ENCODE data around the gene SOWAHC.

Gene SOWAHC

GRCh38 chr2:109601783-109602182 is 12.4 kb upstream of the SOWAHC start:
- Histone ChIP-seq H3K4me3 (ENCODE audit: low read length in 2 of 2) (no peak overlapping the region), H3K36me3 (ENCODE audit: control insufficient read depth in 2 of 2, insufficient read depth in 2 of 2, low read length in 2 of 2) (no peaks in the 10 kb centered on the region), H3K9ac (ENCODE audit: low read length in 2 of 2) (no peak overlapping the region), H3K9me3 (ENCODE audit: control insufficient read depth in 2 of 2, low read length in 2 of 2) (no peaks in the 10 kb centered on the region), H3K27me3 (ENCODE audit: control insufficient read depth in 1 of 2, insufficient read depth in 2 of 2, low read length in 2 of 2) (no peaks in the 10 kb centered on the region), H3K4me1 (ENCODE audit: control insufficient read depth, insufficient read depth, low read length) (peaks cover 4% of the 10 kb centered on the region), H3K27ac (ENCODE audit: low read length) (no peak overlapping the region)

GRCh38 chr2:109602617-109603188 is 11.5 kb upstream of the SOWAHC start:
- peaks cover 4% of the 10 kb centered on the region for H3K4me1 ChIP-seq (ENCODE audit: control insufficient read depth, insufficient read depth, low read length)
- no peak overlapping the region for H3K27ac ChIP-seq (ENCODE audit: low read length)
- H3K4me3 ChIP-seq (ENCODE audit: low read length in 2 of 2), result no peak overlapping the region
- no peaks in the 10 kb centered on the region for H3K27me3 ChIP-seq (ENCODE audit: control insufficient read depth in 1 of 2, insufficient read depth in 2 of 2, low read length in 2 of 2)
- no peaks in the 10 kb centered on the region for H3K9me3 ChIP-seq (ENCODE audit: control insufficient read depth in 2 of 2, low read length in 2 of 2)
- no peaks in the 10 kb centered on the region for H3K36me3 ChIP-seq (ENCODE audit: control insufficient read depth in 2 of 2, insufficient read depth in 2 of 2, low read length in 2 of 2)
- H3K9ac ChIP-seq (ENCODE audit: low read length in 2 of 2), result no peak overlapping the region

DNA sequence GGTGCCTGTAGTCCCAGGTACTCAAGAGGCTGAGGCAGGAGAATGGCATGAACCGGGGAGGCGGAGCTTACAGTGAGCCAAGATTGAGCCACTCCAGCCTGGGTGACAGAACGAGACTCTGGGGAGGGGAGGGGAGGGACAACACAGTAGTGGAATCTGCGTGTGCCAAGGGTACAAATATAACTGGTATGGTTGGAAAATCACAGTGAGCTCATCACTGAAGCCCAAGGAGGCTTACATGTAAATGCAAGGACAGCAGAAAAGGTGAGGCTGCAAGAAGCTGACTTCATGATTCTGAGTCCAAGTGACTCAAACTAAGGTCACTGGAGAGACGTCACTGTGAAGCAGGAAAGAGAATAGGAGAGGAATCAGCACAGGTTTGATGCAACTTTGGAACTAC is 9.6 kb upstream of the SOWAHC start:
- H3K4me1 ChIP-seq (ENCODE audit: control insufficient read depth, insufficient read depth, low read length), result peaks cover 4% of the 10 kb centered on the region
- no peaks in the 10 kb centered on the region for H3K27me3 ChIP-seq (ENCODE audit: control insufficient read depth in 1 of 2, insufficient read depth in 2 of 2, low read length in 2 of 2)
- no peaks in the 10 kb centered on the region for H3K9me3 ChIP-seq (ENCODE audit: control insufficient read depth in 2 of 2, low read length in 2 of 2)
- H3K4me3 ChIP-seq (ENCODE audit: low read length in 2 of 2), result no peak overlapping the region
- no peak overlapping the region for H3K9ac ChIP-seq (ENCODE audit: low read length in 2 of 2)
- H3K27ac ChIP-seq (ENCODE audit: low read length), result no peak overlapping the region
- no peaks in the 10 kb centered on the region for H3K36me3 ChIP-seq (ENCODE audit: control insufficient read depth in 2 of 2, insufficient read depth in 2 of 2, low read length in 2 of 2)

DNA sequence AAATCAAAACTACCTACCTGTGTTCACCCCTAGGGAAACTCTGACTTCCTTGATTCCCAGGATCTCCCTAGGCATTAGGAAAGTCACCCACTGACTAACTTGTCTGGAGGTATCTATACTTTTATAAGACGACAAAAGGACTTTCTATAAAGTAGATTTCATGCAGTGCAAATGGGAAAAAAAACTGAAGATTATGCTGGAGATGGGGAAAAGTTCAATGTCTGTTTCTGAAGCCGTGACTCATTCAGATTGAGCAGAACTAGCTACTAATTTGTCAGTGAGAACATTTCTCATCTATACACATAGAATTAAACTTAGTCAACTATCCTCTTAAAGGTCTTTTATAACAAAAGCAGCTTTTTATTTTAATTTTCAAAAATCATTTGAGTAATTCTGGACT is 6.4 kb upstream of the SOWAHC start:
- Histone ChIP-seq H3K4me1 (ENCODE audit: control insufficient read depth, insufficient read depth, low read length) (peaks cover 13% of the 10 kb centered on the region), H3K9ac (ENCODE audit: low read length in 2 of 2) (no peak overlapping the region), H3K36me3 (ENCODE audit: control insufficient read depth in 2 of 2, insufficient read depth in 2 of 2, low read length in 2 of 2) (no peaks in the 10 kb centered on the region), H3K27ac (ENCODE audit: low read length) (no peak overlapping the region), H3K27me3 (ENCODE audit: control insufficient read depth in 1 of 2, insufficient read depth in 2 of 2, low read length in 2 of 2) (no peaks in the 10 kb centered on the region), H3K4me3 (ENCODE audit: low read length in 2 of 2) (no peak overlapping the region), H3K9me3 (ENCODE audit: control insufficient read depth in 2 of 2, low read length in 2 of 2) (no peaks in the 10 kb centered on the region)

GRCh38 chr2:109609352-109610024 is 4.7 kb upstream of the SOWAHC start:
- peaks cover 16% of the 10 kb centered on the region for H3K4me1 ChIP-seq (ENCODE audit: control insufficient read depth, insufficient read depth, low read length)

GRCh38 chr2:109611467-109612095 is 2.6 kb upstream of the SOWAHC start:
- Histone ChIP-seq H3K27ac (ENCODE audit: low read length) (peak overlapping the region; percentile 12), H3K4me1 (ENCODE audit: control insufficient read depth, insufficient read depth, low read length) (peaks cover 24% of the 10 kb centered on the region), H3K9ac (ENCODE audit: low read length in 2 of 2) (no peak overlapping the region), H3K27me3 (ENCODE audit: control insufficient read depth in 1 of 2, insufficient read depth in 2 of 2, low read length in 2 of 2) (no peaks in the 10 kb centered on the region), H3K36me3 (ENCODE audit: control insufficient read depth in 2 of 2, insufficient read depth in 2 of 2, low read length in 2 of 2) (no peaks in the 10 kb centered on the region), H3K4me3 (ENCODE audit: low read length in 2 of 2) (peak overlapping the region; percentile 56 to 87), H3K9me3 (ENCODE audit: control insufficient read depth in 2 of 2, low read length in 2 of 2) (no peaks in the 10 kb centered on the region)

More at GRCh38 chr2:109609352-109610024, 4.7 kb upstream of the SOWAHC start:
- Histone ChIP-seq H3K9ac (ENCODE audit: low read length in 2 of 2) (no peak overlapping the region), H3K4me3 (ENCODE audit: low read length in 2 of 2) (no peak overlapping the region), H3K27ac (ENCODE audit: low read length) (no peak overlapping the region), H3K27me3 (ENCODE audit: control insufficient read depth in 1 of 2, insufficient read depth in 2 of 2, low read length in 2 of 2) (no peaks in the 10 kb centered on the region), H3K36me3 (ENCODE audit: control insufficient read depth in 2 of 2, insufficient read depth in 2 of 2, low read length in 2 of 2) (no peaks in the 10 kb centered on the region), H3K9me3 (ENCODE audit: control insufficient read depth in 2 of 2, low read length in 2 of 2) (no peaks in the 10 kb centered on the region)

GRCh38 chr2:109613081-109613921 is 863 bp upstream of the SOWAHC start:
- H3K9me3 ChIP-seq (ENCODE audit: control insufficient read depth in 2 of 2, low read length in 2 of 2), result no peaks in the 10 kb centered on the region
- H3K9ac ChIP-seq (ENCODE audit: low read length in 2 of 2), result peak overlapping the region; percentile 78 to 93
- H3K36me3 ChIP-seq (ENCODE audit: control insufficient read depth in 2 of 2, insufficient read depth in 2 of 2, low read length in 2 of 2), result no peaks in the 10 kb centered on the region
- no peaks in the 10 kb centered on the region for H3K27me3 ChIP-seq (ENCODE audit: control insufficient read depth in 1 of 2, insufficient read depth in 2 of 2, low read length in 2 of 2)
- H3K27ac ChIP-seq (ENCODE audit: low read length), result peak overlapping the region; percentile 93
- peak overlapping the region; percentile 56 to 87 for H3K4me3 ChIP-seq (ENCODE audit: low read length in 2 of 2)
- peaks cover 24% of the 10 kb centered on the region for H3K4me1 ChIP-seq (ENCODE audit: control insufficient read depth, insufficient read depth, low read length)

- Histone ChIP-seq H3K36me3 (ENCODE audit: control insufficient read depth in 2 of 2, insufficient read depth in 2 of 2, low read length in 2 of 2) (no peaks in the 10 kb centered on the region), H3K4me1 (ENCODE audit: control insufficient read depth, insufficient read depth, low read length) (peaks cover 24% of the 10 kb centered on the region), H3K27me3 (ENCODE audit: control insufficient read depth in 1 of 2, insufficient read depth in 2 of 2, low read length in 2 of 2) (no peaks in the 10 kb centered on the region), H3K4me3 (ENCODE audit: low read length in 2 of 2) (peak overlapping the region; percentile 70 to 87), H3K27ac (ENCODE audit: low read length) (peak overlapping the region; percentile 93), H3K9ac (ENCODE audit: low read length in 2 of 2) (peak overlapping the region; percentile 58 to 69), H3K9me3 (ENCODE audit: control insufficient read depth in 2 of 2, low read length in 2 of 2) (no peaks in the 10 kb centered on the region)
Measured at GRCh38 chr2:109614715-109615636, 812 bp downstream of the SOWAHC start.

DNA sequence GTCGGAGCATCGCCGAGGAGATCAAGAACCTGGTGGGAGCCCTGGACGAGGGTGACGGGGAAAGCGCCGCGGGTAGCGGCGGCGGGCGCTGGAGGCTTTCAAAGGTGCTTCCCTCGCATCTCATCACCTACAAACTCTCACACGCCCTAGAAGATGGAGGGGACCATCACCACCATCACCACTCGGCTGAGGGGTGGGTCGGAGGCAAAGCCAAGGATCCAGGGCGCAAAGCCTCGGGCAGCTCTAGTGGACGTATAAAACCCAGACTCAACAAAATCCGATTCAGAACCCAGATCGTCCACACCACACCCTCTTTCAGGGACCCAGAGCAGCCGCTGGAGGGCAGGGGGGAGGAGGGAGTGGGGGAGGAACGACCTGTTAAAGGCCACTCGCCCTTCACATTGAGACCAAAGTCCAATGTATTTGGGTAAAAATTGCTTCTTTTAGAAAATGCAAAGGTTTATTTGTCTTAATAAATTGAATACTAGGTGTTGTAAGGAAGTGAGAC is 1.5 kb downstream of the SOWAHC start:
- H3K4me1 ChIP-seq (ENCODE audit: control insufficient read depth, insufficient read depth, low read length), result peaks cover 24% of the 10 kb centered on the region
- H3K9ac ChIP-seq (ENCODE audit: low read length in 2 of 2), result no peak overlapping the region
- peak overlapping the region; percentile 70 to 87 for H3K4me3 ChIP-seq (ENCODE audit: low read length in 2 of 2)
- H3K27me3 ChIP-seq (ENCODE audit: control insufficient read depth in 1 of 2, insufficient read depth in 2 of 2, low read length in 2 of 2), result no peaks in the 10 kb centered on the region
- H3K27ac ChIP-seq (ENCODE audit: low read length), result no peak overlapping the region
- H3K36me3 ChIP-seq (ENCODE audit: control insufficient read depth in 2 of 2, insufficient read depth in 2 of 2, low read length in 2 of 2), result no peaks in the 10 kb centered on the region
- no peaks in the 10 kb centered on the region for H3K9me3 ChIP-seq (ENCODE audit: control insufficient read depth in 2 of 2, low read length in 2 of 2)

- no peaks in the 10 kb centered on the region for H3K27me3 ChIP-seq (ENCODE audit: control insufficient read depth in 1 of 2, insufficient read depth in 2 of 2, low read length in 2 of 2)
- peaks cover 24% of the 10 kb centered on the region for H3K4me1 ChIP-seq (ENCODE audit: control insufficient read depth, insufficient read depth, low read length)
Measured at GRCh38 chr2:109616184-109616583, 2.0 kb downstream of the SOWAHC start.

More at GRCh38 chr2:109616184-109616583, 2.0 kb downstream of the SOWAHC start:
- Histone ChIP-seq H3K4me3 (ENCODE audit: low read length in 2 of 2) (peak overlapping the region; percentile 70 to 87), H3K36me3 (ENCODE audit: control insufficient read depth in 2 of 2, insufficient read depth in 2 of 2, low read length in 2 of 2) (no peaks in the 10 kb centered on the region), H3K27ac (ENCODE audit: low read length) (no peak overlapping the region), H3K9ac (ENCODE audit: low read length in 2 of 2) (no peak overlapping the region), H3K9me3 (ENCODE audit: control insufficient read depth in 2 of 2, low read length in 2 of 2) (no peaks in the 10 kb centered on the region)

Data from stomach smooth muscle (tissue), 2 donors.